H9 (cell line): ENCODE data around the gene C1QTNF1. TPM values are rescaled to one million over a fixed set of nuclear protein-coding genes. Genes with fewer than 3 reads are reported as not detected.

Source experiments
- DNase-seq: peaks from one replicate; pipeline ENCODE4 v3.0.0-alpha.2; 2017
- H2AFZ ChIP-seq: one replicate; pipeline ENCODE4 v1.6.1; 2013; ENCODE audit warnings: mild to moderate bottlenecking, low read length, control low read depth, moderate library complexity
- H2AK5ac ChIP-seq: 2 replicates; pipeline ENCODE4 v1.6.1; 2013; ENCODE audit warnings: low read length, control low read depth, mixed read lengths; ENCODE audit not compliant: insufficient read length
- H2BK120ac ChIP-seq: one replicate; pipeline ENCODE4 v1.6.1; 2013; ENCODE audit warnings: low read depth, mild to moderate bottlenecking, low read length, control low read depth, inconsistent platforms; ENCODE audit not compliant: poor library complexity, severe bottlenecking
- H2BK12ac ChIP-seq: 2 replicates; pipeline ENCODE4 v1.6.1; 2013; ENCODE audit warnings: low read length, control low read depth, mixed read lengths, low read depth; ENCODE audit not compliant: insufficient read length
- H2BK15ac ChIP-seq: 2 replicates; pipeline ENCODE4 v1.6.1; 2013; ENCODE audit warnings: low read depth, low read length, control low read depth
- H2BK20ac ChIP-seq: one replicate; pipeline ENCODE4 v1.6.1; 2013; ENCODE audit warnings: low read depth, mild to moderate bottlenecking, low read length, control low read depth, inconsistent platforms; ENCODE audit not compliant: poor library complexity, severe bottlenecking
- H2BK5ac ChIP-seq: 2 replicates; pipeline ENCODE4 v1.6.1; 2013; ENCODE audit warnings: low read length, control low read depth, mixed read lengths; ENCODE audit not compliant: insufficient read length
- H3K14ac ChIP-seq: 2 replicates; pipeline ENCODE4 v1.6.1; 2013; ENCODE audit warnings: low read length, control low read depth; ENCODE audit not compliant: insufficient read depth
- H3K18ac ChIP-seq: 2 replicates; pipeline ENCODE4 v1.6.1; 2013; ENCODE audit warnings: low read depth, mild to moderate bottlenecking, mixed read lengths, low read length, control low read depth; ENCODE audit not compliant: insufficient read length
- H3K23ac ChIP-seq: 2 replicates; pipeline ENCODE4 v1.6.1; 2013; ENCODE audit warnings: low read length, control low read depth, mixed read lengths, low read depth; ENCODE audit not compliant: insufficient read length
- H3K23me2 ChIP-seq: 2 replicates; pipeline ENCODE4 v1.6.1; 2013; ENCODE audit warnings: low read depth, mild to moderate bottlenecking, mixed read lengths, low read length, control low read depth; ENCODE audit not compliant: insufficient read length, poor library complexity, severe bottlenecking
- H3K27ac ChIP-seq: 2 replicates; pipeline ENCODE4 v1.5.1; 2013; ENCODE audit warnings: low read length, control low read depth, mixed read lengths, low read depth; ENCODE audit not compliant: insufficient read length
- H3K27me3 ChIP-seq: 2 replicates; pipeline ENCODE4 v1.6.1; 2013; ENCODE audit warnings: low read length, control low read depth, inconsistent platforms; ENCODE audit not compliant: insufficient read depth
- H3K4ac ChIP-seq: 2 replicates; pipeline ENCODE4 v1.6.1; 2013; ENCODE audit warnings: low read depth, mild to moderate bottlenecking, control low read depth, inconsistent platforms, low read length, moderate library complexity
- H3K4me1 ChIP-seq: 2 replicates; pipeline ENCODE4 v1.6.1; 2013; ENCODE audit warnings: low read length, control low read depth, inconsistent platforms; ENCODE audit not compliant: insufficient read depth
- H3K4me2 ChIP-seq: 2 replicates; pipeline ENCODE4 v1.6.1; 2013; ENCODE audit warnings: low read length, control low read depth, mixed read lengths; ENCODE audit not compliant: insufficient read length, insufficient read depth
- H3K56ac ChIP-seq: 2 replicates; pipeline ENCODE4 v1.6.1; 2013; ENCODE audit warnings: low read depth, mild to moderate bottlenecking, mixed read lengths, low read length, control low read depth; ENCODE audit not compliant: insufficient read length
- H3K79me1 ChIP-seq: 2 replicates; pipeline ENCODE4 v1.6.1; 2013; ENCODE audit warnings: low read depth, mild to moderate bottlenecking, moderate library complexity, low read length, control low read depth, inconsistent platforms; ENCODE audit not compliant: insufficient read depth, poor library complexity, severe bottlenecking
- H3K79me2 ChIP-seq: 2 replicates; pipeline ENCODE4 v1.6.1; 2013; ENCODE audit warnings: low read length, control low read depth, inconsistent platforms; ENCODE audit not compliant: insufficient read depth
- H3K9ac ChIP-seq: 2 replicates; pipeline ENCODE4 v1.6.1; 2013; ENCODE audit warnings: low read length, control low read depth, mixed read lengths; ENCODE audit not compliant: insufficient read length; ENCODE audit errors: extremely low read depth
- H3K9me3 ChIP-seq: one replicate; pipeline ENCODE4 v1.6.1; 2013; ENCODE audit warnings: low read depth, low read length, inconsistent platforms; ENCODE audit not compliant: control insufficient read depth
- H3T11ph ChIP-seq: one replicate; pipeline ENCODE4 v1.6.1; 2013; ENCODE audit warnings: mild to moderate bottlenecking, low read length, control low read depth, inconsistent platforms
- H4K20me1 ChIP-seq: one replicate; pipeline ENCODE4 v1.6.1; 2013; ENCODE audit not compliant: control insufficient read depth, insufficient read length, insufficient read depth
- H4K5ac ChIP-seq: 2 replicates; pipeline ENCODE4 v1.6.1; 2013; ENCODE audit warnings: low read depth, mild to moderate bottlenecking, mixed read lengths, low read length, control low read depth; ENCODE audit not compliant: insufficient read length
- H4K8ac ChIP-seq: replicated peaks from 2 replicates; pipeline ENCODE4 v1.6.1; 2013; ENCODE audit warnings: low read length, control low read depth, mixed read lengths, low read depth; ENCODE audit not compliant: insufficient read length
- H4K91ac ChIP-seq: 2 replicates; pipeline ENCODE4 v1.6.1; 2013; ENCODE audit warnings: low read depth, mild to moderate bottlenecking, moderate library complexity, mixed read lengths, low read length, control low read depth; ENCODE audit not compliant: insufficient read length
- H3K27ac Mint-ChIP-seq, 3 experiments: 2 replicates in 2 of 3; 3 replicates in 1 of 3; pipeline ENCODE4 v1.8.0; 2020 to 2021; ENCODE audit warnings: mixed read lengths in 3 of 3, mild to moderate bottlenecking in 1 of 3, moderate library complexity in 1 of 3
- H3K27me3 Mint-ChIP-seq: 2 replicates; pipeline ENCODE4 v1.8.0; 2021; ENCODE audit warnings: low read depth, mild to moderate bottlenecking, moderate library complexity, mixed read lengths
- H3K36me3 Mint-ChIP-seq, 3 experiments: 2 replicates in 2 of 3; 3 replicates in 1 of 3; pipeline ENCODE4 v1.8.0; 2020 to 2021; ENCODE audit warnings: low read depth in 3 of 3, mixed read lengths in 3 of 3; ENCODE audit not compliant: insufficient read depth in 1 of 3
- H3K4me1 Mint-ChIP-seq, 2 experiments: 2 replicates each; pipeline ENCODE4 v1.8.0; 2020; ENCODE audit warnings: mixed read lengths in 2 of 2
- H3K4me3 Mint-ChIP-seq, 2 experiments: 2 replicates in 1 of 2; 3 replicates in 1 of 2; pipeline ENCODE4 v1.8.0; 2020 to 2021; ENCODE audit warnings: mild to moderate bottlenecking in 2 of 2, mixed read lengths in 2 of 2, moderate library complexity in 1 of 2
- H3K9me3 Mint-ChIP-seq, 2 experiments: 2 replicates in 1 of 2; 3 replicates in 1 of 2; pipeline ENCODE4 v1.8.0; 2020; ENCODE audit warnings: mild to moderate bottlenecking in 2 of 2, mixed read lengths in 2 of 2, moderate library complexity in 1 of 2
- WGBS: extraction: QIAGEN DNeasy Blood & Tissue Kit; methylation state at CpG from one replicate; pipeline ENCODE4 v1.1.7; 2013; ENCODE audit warnings: missing lambda C conversion rate, low lambda C conversion rate, mixed read lengths; ENCODE audit not compliant: insufficient read length; ENCODE audit errors: extremely low coverage; 5-methylcytosine and 5-hydroxymethylcytosine counted together
- total RNA-seq: library from RNA; stranded (reverse); gene quantifications from 2 replicates; pipeline ENCODE4 v1.2.1, GENCODE V29; 2021
- TF ChIP-seq, protein P1 (sequence below): fragments of 200-600 bp; sonication (generic); conservative IDR thresholded peaks from 3 replicates; pipeline ENCODE4 v1.8.0; 2021; ENCODE audit warnings: antibody characterized with exemption, mild to moderate bottlenecking

C1QTNF1 gene
- total RNA-seq, 1 experiment from 2014 or later = 0.96 TPM

DNA sequence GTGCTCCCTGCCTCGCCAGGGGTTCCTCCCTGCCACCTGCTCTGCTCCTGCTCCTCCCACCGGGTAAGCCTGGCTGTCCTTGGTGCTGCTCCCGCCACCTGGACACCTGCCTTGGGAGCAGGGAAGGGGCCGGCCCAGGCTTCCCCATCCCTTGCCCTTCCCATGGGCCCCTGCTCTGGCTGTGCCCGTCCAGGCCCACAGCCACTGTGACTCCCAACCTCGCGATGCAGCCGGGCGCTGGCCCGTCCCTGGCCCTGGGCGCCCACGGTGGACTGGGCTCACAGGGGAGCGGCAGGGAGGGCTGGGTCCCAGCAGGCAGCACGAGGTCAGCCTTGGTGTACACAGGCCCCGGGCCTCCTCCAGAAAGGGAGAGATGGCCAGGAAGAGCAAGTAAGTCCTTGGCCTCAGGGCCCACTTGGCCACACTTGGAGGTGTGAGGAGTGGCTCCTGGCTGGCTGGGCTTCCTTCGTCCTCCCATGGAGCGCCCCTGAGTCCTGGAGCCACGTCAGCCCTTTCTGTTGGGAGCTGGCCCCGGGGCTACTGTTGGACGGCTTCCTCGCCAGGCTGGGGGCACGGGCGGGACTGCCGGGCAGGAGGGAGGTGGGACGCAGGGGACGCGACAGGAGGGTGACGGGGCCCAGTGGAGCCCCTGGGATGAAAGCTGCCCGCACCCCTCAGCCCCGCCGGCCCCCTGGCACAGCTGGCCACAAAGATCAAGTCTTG lies 65.9 kb downstream of the C1QTNF1 start:
- Histone ChIP-seq H3K9ac (no peak overlapping the region), H3K14ac (no peak overlapping the region; the same call in 1 of the 2 replicates), H3K23ac (no peak overlapping the region), H4K5ac (no peak overlapping the region), H3K4ac (no peak overlapping the region), H3K4me1 (no peaks in the 10 kb centered on the region), H3T11ph (no peak overlapping the region), H2BK15ac (no peak overlapping the region), H2AFZ (no peak overlapping the region), H3K23me2 (no peaks in the 10 kb centered on the region), H4K20me1 (no peaks in the 10 kb centered on the region), H3K18ac (no peak overlapping the region), H3K9me3 (no peaks in the 10 kb centered on the region), H2BK20ac (no peak overlapping the region), H3K56ac (no peak overlapping the region), H4K8ac (no peak overlapping the region), H2BK5ac (no peak overlapping the region), H2AK5ac (no peak overlapping the region), H3K4me2 (no peak overlapping the region), H3K27me3 (no peaks in the 10 kb centered on the region), H3K79me1 (no peaks in the 10 kb centered on the region), H4K91ac (no peak overlapping the region), H2BK120ac (no peak overlapping the region), H2BK12ac (no peak overlapping the region), H3K79me2 (no peaks in the 10 kb centered on the region), H3K27ac (no peak overlapping the region)
- Mint-ChIP-seq H3K27me3 (no peaks in the 10 kb centered on the region), H3K4me3 (no peak overlapping the region), H3K9me3 (no peaks in the 10 kb centered on the region), H3K4me1 (peaks cover 0 to 6% of the 10 kb centered on the region in 2 experiments; a peak in 2 of 4 replicates), H3K36me3 (peaks cover 0 to 9% (median 4%) of the 10 kb centered on the region in 3 experiments; a peak in 5 of 7 replicates), H3K27ac (no peak overlapping the region; a peak in 1 of 7 replicates)
- DNase-seq = no peak
- TF ChIP-seq, protein P1, sequence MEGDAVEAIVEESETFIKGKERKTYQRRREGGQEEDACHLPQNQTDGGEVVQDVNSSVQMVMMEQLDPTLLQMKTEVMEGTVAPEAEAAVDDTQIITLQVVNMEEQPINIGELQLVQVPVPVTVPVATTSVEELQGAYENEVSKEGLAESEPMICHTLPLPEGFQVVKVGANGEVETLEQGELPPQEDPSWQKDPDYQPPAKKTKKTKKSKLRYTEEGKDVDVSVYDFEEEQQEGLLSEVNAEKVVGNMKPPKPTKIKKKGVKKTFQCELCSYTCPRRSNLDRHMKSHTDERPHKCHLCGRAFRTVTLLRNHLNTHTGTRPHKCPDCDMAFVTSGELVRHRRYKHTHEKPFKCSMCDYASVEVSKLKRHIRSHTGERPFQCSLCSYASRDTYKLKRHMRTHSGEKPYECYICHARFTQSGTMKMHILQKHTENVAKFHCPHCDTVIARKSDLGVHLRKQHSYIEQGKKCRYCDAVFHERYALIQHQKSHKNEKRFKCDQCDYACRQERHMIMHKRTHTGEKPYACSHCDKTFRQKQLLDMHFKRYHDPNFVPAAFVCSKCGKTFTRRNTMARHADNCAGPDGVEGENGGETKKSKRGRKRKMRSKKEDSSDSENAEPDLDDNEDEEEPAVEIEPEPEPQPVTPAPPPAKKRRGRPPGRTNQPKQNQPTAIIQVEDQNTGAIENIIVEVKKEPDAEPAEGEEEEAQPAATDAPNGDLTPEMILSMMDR = no peak
- no CpG with 5 or more reads among the region's 31 CpGs for WGBS
